Measurements from ENCODE around the gene MPHOSPH6. TPM values are rescaled to one million over a fixed set of nuclear protein-coding genes. Genes with fewer than 3 reads are reported as not detected.

Gene MPHOSPH6
- total RNA-seq, 1 donor from 2014 or later, result 50.5 TPM

GRCh38 chr16:82182266-82183003 lies 12.4 kb upstream of the MPHOSPH6 start:
- H3K9me3 Mint-ChIP-seq, result no peaks in the 10 kb centered on the region
- no peaks in the 10 kb centered on the region for H3K36me3 Mint-ChIP-seq (ENCODE audit: low read depth)
- no peak for DNase-seq (ENCODE audit: low read depth, low spot score)
- H3K4me1 Mint-ChIP-seq, result peaks cover 16% of the 10 kb centered on the region
- H3K4me3 Mint-ChIP-seq, result no peak overlapping the region
- no peaks in the 10 kb centered on the region for H3K27me3 Mint-ChIP-seq (ENCODE audit: low read depth)
- TF ChIP-seq CTCF (conservative IDR thresholded peaks at IDR 0.05), result no peak
- H3K27ac Mint-ChIP-seq (ENCODE audit: unreplicated experiment), result no peak overlapping the region

- Mint-ChIP-seq H3K27me3 (ENCODE audit: low read depth) (no peaks in the 10 kb centered on the region), H3K9me3 (no peaks in the 10 kb centered on the region), H3K4me1 (peaks cover 16% of the 10 kb centered on the region), H3K27ac (ENCODE audit: unreplicated experiment) (no peak overlapping the region), H3K36me3 (ENCODE audit: low read depth) (no peaks in the 10 kb centered on the region), H3K4me3 (no peak overlapping the region)
- TF ChIP-seq CTCF (conservative IDR thresholded peaks at IDR 0.05), result no peak
- DNase-seq (ENCODE audit: low read depth, low spot score), result no peak
Measured at GRCh38 chr16:82181461-82182185, 11.6 kb upstream of the MPHOSPH6 start.

- H3K27me3 Mint-ChIP-seq (ENCODE audit: low read depth), result peaks cover 20% of the 10 kb centered on the region
- no peaks in the 10 kb centered on the region for H3K36me3 Mint-ChIP-seq (ENCODE audit: low read depth)
- no peak for DNase-seq (ENCODE audit: low read depth, low spot score)
- TF ChIP-seq CTCF (conservative IDR thresholded peaks at IDR 0.05), result no peak
- no peaks in the 10 kb centered on the region for H3K9me3 Mint-ChIP-seq
- no peak overlapping the region for H3K4me3 Mint-ChIP-seq
- peaks cover 16% of the 10 kb centered on the region for H3K4me1 Mint-ChIP-seq
- no peak overlapping the region for H3K27ac Mint-ChIP-seq (ENCODE audit: unreplicated experiment)
Measured at GRCh38 chr16:82178352-82178751, 8.3 kb upstream of the MPHOSPH6 start.

GRCh38 chr16:82177555-82177954 lies 7.5 kb upstream of the MPHOSPH6 start:
- Mint-ChIP-seq H3K9me3 (no peaks in the 10 kb centered on the region), H3K36me3 (ENCODE audit: low read depth) (no peaks in the 10 kb centered on the region), H3K4me3 (no peak overlapping the region), H3K27me3 (ENCODE audit: low read depth) (peaks cover 25% of the 10 kb centered on the region), H3K4me1 (peaks cover 16% of the 10 kb centered on the region), H3K27ac (ENCODE audit: unreplicated experiment) (no peak overlapping the region)
- no peak for DNase-seq (ENCODE audit: low read depth, low spot score)
- TF ChIP-seq CTCF (conservative IDR thresholded peaks at IDR 0.05), result no peak

- no peaks in the 10 kb centered on the region for H3K9me3 Mint-ChIP-seq
- H3K4me1 Mint-ChIP-seq, result peaks cover 10% of the 10 kb centered on the region
- H3K36me3 Mint-ChIP-seq (ENCODE audit: low read depth), result no peaks in the 10 kb centered on the region
- H3K27me3 Mint-ChIP-seq (ENCODE audit: low read depth), result peaks cover 39% of the 10 kb centered on the region
- DNase-seq (ENCODE audit: low read depth, low spot score), result no peak
- H3K27ac Mint-ChIP-seq (ENCODE audit: unreplicated experiment), result no peak overlapping the region
- no peak for TF ChIP-seq CTCF (conservative IDR thresholded peaks at IDR 0.05)
- no peak overlapping the region for H3K4me3 Mint-ChIP-seq
Measured at GRCh38 chr16:82176204-82176603, 6.2 kb upstream of the MPHOSPH6 start.

Data from neural crest cell (in vitro differentiated cells).